Activated CD8-positive, alpha-beta T cell treated with anti-CD3 and anti-CD28 coated beads for 36 hours (primary cell): ENCODE measurements around the gene MAP2K5. TPM values are rescaled to one million over a fixed set of nuclear protein-coding genes. Genes with fewer than 3 reads are reported as not detected.

Experiments used
- ATAC-seq: fragments of 200-7000 bp; cut with Tn5 transposase; one replicate; pipeline ENCODE4 v1.10.0; 2021; ENCODE audit warnings: mild to moderate bottlenecking, moderate library complexity
- CTCF ChIA-PET: fragments of 350-600 bp; sonication (Branson Sonifier 250); formaldehyde crosslinking; loops from one replicate; lab custom pipeline; 2021; ENCODE audit warnings: antibody characterized with exemption; lab: Charles Lee
- POLR2A ChIA-PET: fragments of 350-600 bp; sonication (Branson Sonifier 250); formaldehyde crosslinking; loops from one replicate; lab custom pipeline; 2021; ENCODE audit warnings: antibody characterized with exemption; lab: Charles Lee
- DNase-seq: peaks from one replicate; pipeline ENCODE4 v3.0.0-alpha.2; 2020
- H3K27ac Mint-ChIP-seq: one replicate; pipeline ENCODE4 v1.8.0; 2021; ENCODE audit warnings: mild to moderate bottlenecking, mixed read lengths
- H3K27me3 Mint-ChIP-seq: one replicate; pipeline ENCODE4 v1.8.0; 2021; ENCODE audit warnings: mixed read lengths
- H3K36me3 Mint-ChIP-seq: one replicate; pipeline ENCODE4 v1.8.0; 2021; ENCODE audit warnings: low read depth, mixed read lengths
- H3K4me1 Mint-ChIP-seq: one replicate; pipeline ENCODE4 v1.8.0; 2021; ENCODE audit warnings: low read depth, mixed read lengths
- H3K4me3 Mint-ChIP-seq: one replicate; pipeline ENCODE4 v1.8.0; 2021; ENCODE audit warnings: mild to moderate bottlenecking, moderate library complexity, mixed read lengths
- H3K9me3 Mint-ChIP-seq: one replicate; pipeline ENCODE4 v1.8.0; 2021; ENCODE audit warnings: mixed read lengths
- intact Hi-C: fragments of 100-400 bp; cut with micrococcal nuclease; formaldehyde crosslinking; loops from one replicate; pipeline ENCODE4 v1.10.0; 2022
- total RNA-seq, 2 experiments: library from RNA; stranded (reverse); gene quantifications; one replicate each; pipeline ENCODE4 v1.2.3, GENCODE V29; 2021
- TF ChIP-seq, protein P1 (sequence below): fragments of 200-600 bp; IDR thresholded peaks from one replicate; pipeline ENCODE4 v1.8.0; 2022; ENCODE audit warnings: antibody characterized with exemption, mild to moderate bottlenecking

Gene MAP2K5
- total RNA-seq, 2 experiments from 2014 or later = 19.0 to 21.1 TPM

DNA sequence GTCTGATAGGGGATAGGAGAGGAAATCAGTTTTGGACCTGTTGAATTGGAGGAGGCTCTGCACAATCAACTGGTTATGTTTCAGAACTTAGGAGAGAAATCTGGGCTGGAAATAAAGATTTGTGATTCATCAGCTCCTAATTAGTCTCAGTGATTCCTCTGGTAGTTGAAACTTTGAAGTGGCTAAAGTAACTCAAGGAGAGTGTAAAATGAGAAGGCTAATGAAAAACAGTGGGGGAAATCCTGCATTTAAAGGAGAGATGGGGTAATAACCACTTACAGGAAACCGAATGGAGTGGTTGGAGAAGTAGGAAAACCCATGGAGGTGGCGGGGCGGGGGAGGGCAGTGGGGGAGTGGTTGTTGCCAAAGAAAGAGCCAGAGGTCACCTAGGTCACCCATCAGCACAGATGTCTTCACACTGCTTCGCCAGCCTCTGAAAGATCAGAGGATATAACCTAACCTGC lies 32.6 kb downstream of the MAP2K5 start:
- Mint-ChIP-seq H3K27me3 (no peaks in the 10 kb centered on the region), H3K9me3 (no peaks in the 10 kb centered on the region), H3K4me3 (no peak overlapping the region), H3K4me1 (peaks cover 6% of the 10 kb centered on the region), H3K36me3 (peaks cover 4% of the 10 kb centered on the region), H3K27ac (no peak overlapping the region)
- ChIA-PET CTCF (no interaction called here), POLR2A (interaction anchor here (1.0 kb wide), 1 partner anchor 9 kb away, joined by 3 read pairs; no protein-coding TSS in a partner anchor)
- TF ChIP-seq, protein P1, sequence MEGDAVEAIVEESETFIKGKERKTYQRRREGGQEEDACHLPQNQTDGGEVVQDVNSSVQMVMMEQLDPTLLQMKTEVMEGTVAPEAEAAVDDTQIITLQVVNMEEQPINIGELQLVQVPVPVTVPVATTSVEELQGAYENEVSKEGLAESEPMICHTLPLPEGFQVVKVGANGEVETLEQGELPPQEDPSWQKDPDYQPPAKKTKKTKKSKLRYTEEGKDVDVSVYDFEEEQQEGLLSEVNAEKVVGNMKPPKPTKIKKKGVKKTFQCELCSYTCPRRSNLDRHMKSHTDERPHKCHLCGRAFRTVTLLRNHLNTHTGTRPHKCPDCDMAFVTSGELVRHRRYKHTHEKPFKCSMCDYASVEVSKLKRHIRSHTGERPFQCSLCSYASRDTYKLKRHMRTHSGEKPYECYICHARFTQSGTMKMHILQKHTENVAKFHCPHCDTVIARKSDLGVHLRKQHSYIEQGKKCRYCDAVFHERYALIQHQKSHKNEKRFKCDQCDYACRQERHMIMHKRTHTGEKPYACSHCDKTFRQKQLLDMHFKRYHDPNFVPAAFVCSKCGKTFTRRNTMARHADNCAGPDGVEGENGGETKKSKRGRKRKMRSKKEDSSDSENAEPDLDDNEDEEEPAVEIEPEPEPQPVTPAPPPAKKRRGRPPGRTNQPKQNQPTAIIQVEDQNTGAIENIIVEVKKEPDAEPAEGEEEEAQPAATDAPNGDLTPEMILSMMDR = no peak
- no peak for ATAC-seq
- intact Hi-C loops = no loop called here
- no peak for DNase-seq

DNA sequence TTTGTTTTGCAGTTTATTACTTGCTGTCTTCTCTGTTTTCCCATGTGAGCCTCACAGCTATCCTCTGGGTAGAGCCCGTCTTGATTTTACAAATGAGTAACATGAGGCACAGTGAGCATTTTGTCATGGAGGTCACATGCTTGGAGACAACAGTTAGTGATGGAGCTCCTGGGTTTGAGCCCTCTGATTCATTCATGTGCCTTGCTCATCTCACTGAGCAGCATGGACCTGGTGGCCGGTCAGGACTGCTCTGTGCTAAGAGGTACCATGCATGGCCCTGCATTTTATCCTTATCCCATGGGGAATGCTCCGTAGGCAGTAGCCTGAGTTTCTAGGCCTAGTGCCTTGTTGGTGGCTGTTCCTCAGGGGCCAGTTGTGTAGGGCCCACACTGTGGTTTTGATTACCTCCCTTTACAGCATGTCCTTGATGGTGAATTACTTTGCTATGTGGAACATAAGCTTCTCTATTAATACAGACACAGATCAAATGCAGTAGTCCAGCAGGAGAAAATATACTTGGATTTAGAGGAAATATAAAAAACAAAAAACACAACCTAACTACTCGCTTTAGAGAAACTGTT lies 35.6 kb downstream of the MAP2K5 start:
- no peak overlapping the region for H3K27ac Mint-ChIP-seq
- DNase-seq (no peak), ATAC-seq (no peak)
- ChIA-PET POLR2A (interaction anchor here (1.3 kb wide), 1 partner anchor 20 kb away, joined by 3 read pairs; no protein-coding TSS in a partner anchor), CTCF (interaction anchor here (1.2 kb wide), 1 partner anchor 36 kb away, joined by 3 read pairs; no protein-coding TSS in a partner anchor)
- no peaks in the 10 kb centered on the region for H3K9me3 Mint-ChIP-seq
- no peak overlapping the region for H3K4me3 Mint-ChIP-seq
- H3K4me1 Mint-ChIP-seq = peaks cover 6% of the 10 kb centered on the region
- intact Hi-C loops = no loop called here
- H3K27me3 Mint-ChIP-seq = no peaks in the 10 kb centered on the region
- TF ChIP-seq, protein P1 = no peak
- H3K36me3 Mint-ChIP-seq = peaks cover 4% of the 10 kb centered on the region

DNA sequence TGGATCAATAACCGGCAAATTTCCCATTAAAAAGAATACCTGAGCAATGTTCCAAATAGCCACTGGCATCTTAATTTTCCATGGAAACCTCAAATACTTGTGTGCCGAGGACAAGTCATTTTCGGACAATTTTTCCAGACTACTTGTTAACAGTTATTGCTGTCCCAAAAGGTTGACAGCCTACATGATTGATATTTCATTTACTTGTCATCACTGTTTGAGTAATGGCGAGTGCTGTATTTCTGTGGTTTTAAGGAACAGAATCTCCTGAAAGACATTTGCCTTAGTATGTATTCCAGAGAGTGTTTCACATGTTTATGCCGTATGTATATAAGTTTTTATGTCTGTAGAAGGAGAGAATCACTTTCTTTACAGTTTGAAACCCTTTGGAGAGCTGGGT lies 36.7 kb downstream of the MAP2K5 start:
- no peak for ATAC-seq
- ChIA-PET POLR2A (no interaction called here), CTCF (no interaction called here)
- Mint-ChIP-seq H3K27me3 (no peaks in the 10 kb centered on the region), H3K27ac (no peak overlapping the region), H3K4me3 (no peak overlapping the region), H3K4me1 (peaks cover 4% of the 10 kb centered on the region), H3K36me3 (peaks cover 4% of the 10 kb centered on the region), H3K9me3 (no peaks in the 10 kb centered on the region)
- DNase-seq = no peak
- TF ChIP-seq, protein P1 = no peak
- intact Hi-C loops = no loop called here

DNA sequence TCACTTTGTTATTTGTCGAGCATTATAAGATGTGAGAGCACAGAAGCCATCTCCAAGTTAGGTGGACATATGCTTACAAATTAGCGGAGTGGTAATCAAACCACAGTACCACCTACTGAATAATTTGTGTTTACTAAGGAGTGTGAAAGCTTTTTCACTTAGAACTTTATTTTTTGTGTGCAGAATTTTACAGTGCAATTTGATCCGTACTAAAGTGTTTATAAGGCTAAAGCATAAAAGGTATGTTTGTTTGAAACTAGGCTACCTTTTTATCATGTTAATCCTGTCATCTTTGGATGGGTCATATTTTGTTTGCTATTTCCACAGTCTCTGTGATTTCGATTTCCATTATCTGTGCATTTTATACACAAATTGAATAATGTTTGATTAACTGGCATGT lies 37.5 kb downstream of the MAP2K5 start:
- no peak for ATAC-seq
- Mint-ChIP-seq H3K27ac (no peak overlapping the region), H3K4me3 (no peak overlapping the region), H3K27me3 (no peaks in the 10 kb centered on the region), H3K9me3 (no peaks in the 10 kb centered on the region), H3K4me1 (peaks cover 2% of the 10 kb centered on the region), H3K36me3 (peaks cover 4% of the 10 kb centered on the region)
- ChIA-PET CTCF (no interaction called here), POLR2A (no interaction called here)
- no peak for DNase-seq
- intact Hi-C loops = no loop called here
- TF ChIP-seq, protein P1 = no peak

DNA sequence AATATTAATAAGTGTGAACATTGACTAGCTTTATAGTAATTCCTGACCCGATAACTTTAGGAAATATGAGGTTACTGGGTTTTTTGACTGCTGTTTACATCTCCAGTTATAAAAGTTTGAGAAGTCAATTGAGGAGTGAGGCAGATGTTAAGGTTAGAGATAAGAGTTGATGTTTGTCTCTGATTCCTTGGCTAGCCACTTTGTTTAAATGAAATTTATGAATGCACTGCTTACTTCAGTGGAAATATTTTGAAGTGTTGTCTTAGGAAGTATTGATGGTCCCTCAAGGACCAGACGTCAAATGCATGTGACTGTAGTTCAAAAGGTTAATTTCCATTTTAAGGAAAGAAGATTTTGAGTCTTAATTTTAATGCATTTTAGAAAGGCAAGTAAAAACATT lies 41.7 kb downstream of the MAP2K5 start:
- DNase-seq = no peak
- CTCF ChIA-PET = interaction anchor here (1.6 kb wide), 1 partner anchor 32 kb away, joined by 4 read pairs; no protein-coding TSS in a partner anchor
- H3K27ac Mint-ChIP-seq = no peak overlapping the region
- POLR2A ChIA-PET = interaction anchor here (0.8 kb wide), 1 partner anchor 10 kb away, joined by 3 read pairs; no protein-coding TSS in a partner anchor
- H3K4me1 Mint-ChIP-seq = no peaks in the 10 kb centered on the region
- ATAC-seq = no peak
- H3K36me3 Mint-ChIP-seq = peaks cover 15% of the 10 kb centered on the region
- H3K9me3 Mint-ChIP-seq = no peaks in the 10 kb centered on the region
- TF ChIP-seq, protein P1 = no peak
- no peak overlapping the region for H3K4me3 Mint-ChIP-seq
- H3K27me3 Mint-ChIP-seq = no peaks in the 10 kb centered on the region
- intact Hi-C loops = no loop called here
